ENCODE results near the gene P2RY2.

DNA sequence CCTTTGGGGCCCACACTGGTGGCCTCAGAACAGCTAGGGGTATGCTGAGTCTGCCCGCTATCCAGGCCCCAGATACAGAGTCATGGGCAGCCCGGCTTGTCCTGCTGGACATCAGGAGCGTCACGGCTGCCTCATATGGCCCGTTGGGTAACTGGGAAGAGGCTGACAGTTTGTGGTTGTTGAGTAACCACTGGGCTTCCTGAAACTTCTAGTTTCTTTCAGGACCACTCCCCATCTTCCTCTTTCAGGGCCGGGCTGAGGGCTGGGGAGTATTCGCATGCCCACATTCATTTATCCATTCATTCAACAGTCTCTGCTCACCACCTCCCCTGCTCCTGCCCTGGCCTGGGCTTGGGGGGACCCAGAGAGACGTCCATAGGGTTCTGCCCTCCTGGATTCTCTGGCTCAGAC lies 13.4 kb upstream of the P2RY2 start:
- TF ChIP-seq, protein P1, sequence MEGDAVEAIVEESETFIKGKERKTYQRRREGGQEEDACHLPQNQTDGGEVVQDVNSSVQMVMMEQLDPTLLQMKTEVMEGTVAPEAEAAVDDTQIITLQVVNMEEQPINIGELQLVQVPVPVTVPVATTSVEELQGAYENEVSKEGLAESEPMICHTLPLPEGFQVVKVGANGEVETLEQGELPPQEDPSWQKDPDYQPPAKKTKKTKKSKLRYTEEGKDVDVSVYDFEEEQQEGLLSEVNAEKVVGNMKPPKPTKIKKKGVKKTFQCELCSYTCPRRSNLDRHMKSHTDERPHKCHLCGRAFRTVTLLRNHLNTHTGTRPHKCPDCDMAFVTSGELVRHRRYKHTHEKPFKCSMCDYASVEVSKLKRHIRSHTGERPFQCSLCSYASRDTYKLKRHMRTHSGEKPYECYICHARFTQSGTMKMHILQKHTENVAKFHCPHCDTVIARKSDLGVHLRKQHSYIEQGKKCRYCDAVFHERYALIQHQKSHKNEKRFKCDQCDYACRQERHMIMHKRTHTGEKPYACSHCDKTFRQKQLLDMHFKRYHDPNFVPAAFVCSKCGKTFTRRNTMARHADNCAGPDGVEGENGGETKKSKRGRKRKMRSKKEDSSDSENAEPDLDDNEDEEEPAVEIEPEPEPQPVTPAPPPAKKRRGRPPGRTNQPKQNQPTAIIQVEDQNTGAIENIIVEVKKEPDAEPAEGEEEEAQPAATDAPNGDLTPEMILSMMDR (IDR thresholded peaks at IDR 0.05; ENCODE audit: low read length): no peak
- no peak for TF ChIP-seq EZH2 (optimal IDR thresholded peaks at IDR 0.05; ENCODE audit: low read depth, low read length)
